ENCODE data around the gene AHR.

The AHR gene

DNA sequence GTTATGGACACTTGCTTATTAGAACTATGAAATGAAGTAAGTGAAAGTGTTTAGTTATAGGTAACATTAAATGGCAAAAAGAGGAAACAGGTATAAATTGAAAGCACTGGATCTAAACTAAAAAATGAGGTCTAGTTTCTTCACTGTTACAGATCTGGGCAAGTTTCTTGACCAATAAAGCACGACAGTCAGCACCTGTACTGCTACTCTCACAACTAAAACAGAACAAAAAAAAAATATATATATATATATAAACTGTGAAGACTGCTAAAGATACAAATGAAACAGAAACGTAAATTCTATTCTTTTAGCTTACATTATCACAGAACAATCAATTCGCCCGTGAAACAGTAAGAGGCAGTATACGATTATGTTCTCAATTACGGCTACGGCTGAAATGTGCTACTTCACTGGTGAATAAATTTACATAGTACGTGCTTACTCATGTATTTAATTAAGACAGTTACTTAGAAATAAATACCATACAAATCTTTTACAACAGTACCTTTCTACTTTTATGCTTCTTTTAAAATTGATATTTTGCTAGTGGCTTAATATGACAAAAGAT lies 4.2 kb downstream of the AHR start:
- TF ChIP-seq, protein P1, sequence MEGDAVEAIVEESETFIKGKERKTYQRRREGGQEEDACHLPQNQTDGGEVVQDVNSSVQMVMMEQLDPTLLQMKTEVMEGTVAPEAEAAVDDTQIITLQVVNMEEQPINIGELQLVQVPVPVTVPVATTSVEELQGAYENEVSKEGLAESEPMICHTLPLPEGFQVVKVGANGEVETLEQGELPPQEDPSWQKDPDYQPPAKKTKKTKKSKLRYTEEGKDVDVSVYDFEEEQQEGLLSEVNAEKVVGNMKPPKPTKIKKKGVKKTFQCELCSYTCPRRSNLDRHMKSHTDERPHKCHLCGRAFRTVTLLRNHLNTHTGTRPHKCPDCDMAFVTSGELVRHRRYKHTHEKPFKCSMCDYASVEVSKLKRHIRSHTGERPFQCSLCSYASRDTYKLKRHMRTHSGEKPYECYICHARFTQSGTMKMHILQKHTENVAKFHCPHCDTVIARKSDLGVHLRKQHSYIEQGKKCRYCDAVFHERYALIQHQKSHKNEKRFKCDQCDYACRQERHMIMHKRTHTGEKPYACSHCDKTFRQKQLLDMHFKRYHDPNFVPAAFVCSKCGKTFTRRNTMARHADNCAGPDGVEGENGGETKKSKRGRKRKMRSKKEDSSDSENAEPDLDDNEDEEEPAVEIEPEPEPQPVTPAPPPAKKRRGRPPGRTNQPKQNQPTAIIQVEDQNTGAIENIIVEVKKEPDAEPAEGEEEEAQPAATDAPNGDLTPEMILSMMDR (IDR thresholded peaks at IDR 0.05; ENCODE audit: insufficient read depth, missing control alignments): no peak
- no peak for DNase-seq (ENCODE audit: insufficient read length, low spot score)
- FAIRE-seq: no peak

DNA sequence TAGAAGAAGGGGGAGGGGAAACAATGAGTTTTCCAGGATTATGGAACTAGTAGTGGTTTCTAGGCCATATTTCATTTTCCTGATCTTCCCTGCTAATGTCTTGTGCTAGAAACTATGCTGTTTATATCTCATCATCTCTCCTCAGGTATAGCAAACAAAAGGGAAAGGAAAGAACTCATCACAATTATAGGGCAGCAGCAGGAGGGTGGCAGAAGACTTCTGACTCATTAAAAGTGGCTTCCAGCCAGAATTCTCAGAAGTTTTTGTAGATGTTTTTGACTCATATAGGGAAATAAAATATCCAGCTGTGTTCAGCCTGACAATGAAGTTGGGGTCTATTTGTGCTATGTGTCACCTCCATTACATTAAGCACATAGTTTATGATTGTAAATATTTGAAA lies 6.5 kb downstream of the AHR start:
- DNase-seq (ENCODE audit: insufficient read length, low spot score): no peak
- no peak for FAIRE-seq
- TF ChIP-seq, protein P1 (IDR thresholded peaks at IDR 0.05; ENCODE audit: insufficient read depth, missing control alignments): no peak

DNA sequence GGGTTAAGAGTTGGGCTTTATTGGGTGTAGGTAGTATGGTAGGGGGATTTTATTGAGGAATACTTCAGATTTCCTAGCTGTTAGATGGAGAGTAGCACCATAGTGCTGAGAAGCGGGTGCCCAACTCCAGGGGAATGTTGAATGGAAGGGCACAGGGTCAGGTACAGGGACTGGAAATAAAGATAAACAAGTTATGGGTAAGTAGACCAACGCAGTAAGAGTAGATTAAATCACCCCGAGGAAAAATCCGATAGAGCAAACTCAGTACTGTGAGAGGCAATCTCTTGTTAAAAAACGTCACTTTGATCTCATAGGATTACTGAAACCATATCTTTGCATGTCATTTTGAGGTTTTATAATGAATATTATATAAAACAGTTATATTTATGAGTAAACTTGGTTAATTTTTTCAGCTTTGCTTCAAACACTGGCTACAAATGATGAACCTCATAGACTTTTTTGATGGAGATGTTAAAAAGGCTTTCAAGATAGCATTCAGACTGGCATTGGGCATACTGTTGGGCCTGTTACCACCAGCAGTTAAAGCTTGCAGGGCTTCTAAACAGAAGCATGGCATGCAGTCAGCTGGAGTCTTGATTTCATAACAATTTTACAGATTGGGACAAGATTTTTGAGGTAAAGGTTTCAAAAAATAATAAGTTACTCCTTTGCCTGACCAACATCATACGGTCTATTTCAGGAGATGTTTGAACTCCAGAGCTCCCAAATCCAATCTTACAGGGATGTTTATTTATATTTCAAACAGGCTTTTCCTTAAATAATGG lies 7.1 kb downstream of the AHR start:
- FAIRE-seq: no peak
- TF ChIP-seq, protein P1 (IDR thresholded peaks at IDR 0.05; ENCODE audit: insufficient read depth, missing control alignments): no peak
- no peak for DNase-seq (ENCODE audit: insufficient read length, low spot score)

DNA sequence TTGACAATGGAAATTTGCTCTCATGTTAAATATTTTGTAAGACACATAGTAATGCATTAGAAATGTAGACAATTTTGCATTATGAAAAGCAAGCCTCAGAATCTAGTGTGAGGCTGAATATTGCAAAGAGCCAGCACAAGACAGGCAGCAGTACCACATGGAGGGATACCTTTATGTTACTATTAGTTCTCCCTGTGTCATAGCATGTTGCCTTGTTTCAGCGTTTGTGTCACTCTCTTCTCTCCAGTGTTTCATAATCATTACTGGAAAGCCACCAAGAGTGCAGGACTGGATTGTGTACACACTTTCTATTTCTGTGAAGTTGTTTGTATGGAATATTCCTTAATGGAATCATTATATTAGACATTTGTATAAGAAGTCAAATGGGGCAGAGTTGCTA lies 8.5 kb downstream of the AHR start:
- TF ChIP-seq, protein P1 (IDR thresholded peaks at IDR 0.05; ENCODE audit: insufficient read depth, missing control alignments): no peak
- FAIRE-seq: no peak
- DNase-seq (ENCODE audit: insufficient read length, low spot score): no peak

DNA sequence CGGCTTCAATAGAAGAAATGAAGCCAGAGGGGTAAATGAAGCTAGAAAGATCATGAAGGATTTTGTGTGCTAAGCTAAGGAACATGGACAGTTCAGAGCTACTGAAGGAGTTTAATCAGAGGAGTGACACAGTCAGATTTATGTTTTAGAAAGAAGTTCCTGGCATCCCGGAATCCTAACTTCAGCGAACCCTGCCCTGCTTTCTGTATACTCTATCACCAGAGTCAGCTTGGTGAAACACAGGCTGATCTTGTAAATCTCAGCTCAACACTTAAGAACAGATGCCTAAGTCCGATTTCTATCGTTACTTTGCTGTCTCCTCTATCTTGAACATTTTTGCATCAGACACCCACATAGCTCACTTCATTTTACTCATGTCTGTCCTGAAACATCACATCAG lies 9.1 kb downstream of the AHR start:
- no peak for DNase-seq (ENCODE audit: insufficient read length, low spot score)
- TF ChIP-seq, protein P1 (IDR thresholded peaks at IDR 0.05; ENCODE audit: insufficient read depth, missing control alignments): no peak
- no peak for FAIRE-seq

DNA sequence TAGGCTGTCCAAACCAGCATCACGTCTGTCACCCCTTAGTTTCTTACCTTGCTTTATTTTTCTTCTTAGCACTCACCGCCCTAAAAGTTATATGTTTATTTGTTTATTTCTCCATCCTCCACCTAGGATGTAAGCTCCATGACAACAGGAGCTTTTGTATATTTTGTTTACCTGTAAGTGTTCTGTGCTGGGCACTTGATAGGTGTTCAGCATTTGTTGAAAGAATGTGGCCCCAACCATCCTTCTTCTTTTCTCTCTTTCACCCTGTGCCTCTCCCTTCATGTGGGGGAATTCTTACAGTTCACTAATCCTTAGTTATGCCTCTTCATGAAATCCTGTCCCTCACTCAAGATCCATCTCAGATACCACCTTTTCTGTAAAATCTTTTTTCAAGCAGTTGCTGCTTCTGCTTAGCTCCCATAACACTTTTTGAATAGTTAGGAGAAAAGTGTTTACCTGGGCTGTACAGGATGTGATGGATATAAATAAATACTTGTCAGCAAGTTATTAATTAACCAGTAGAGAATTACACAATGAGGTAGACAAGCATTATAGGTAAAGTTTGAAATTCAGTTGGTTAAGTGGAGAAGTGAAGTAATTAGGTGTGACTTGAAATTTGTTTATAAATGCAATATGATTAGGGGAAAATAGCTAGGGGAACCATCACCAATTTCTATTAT lies 9.7 kb downstream of the AHR start:
- TF ChIP-seq, protein P1 (IDR thresholded peaks at IDR 0.05; ENCODE audit: insufficient read depth, missing control alignments): no peak
- FAIRE-seq: no peak
- no peak for DNase-seq (ENCODE audit: insufficient read length, low spot score)

DNA sequence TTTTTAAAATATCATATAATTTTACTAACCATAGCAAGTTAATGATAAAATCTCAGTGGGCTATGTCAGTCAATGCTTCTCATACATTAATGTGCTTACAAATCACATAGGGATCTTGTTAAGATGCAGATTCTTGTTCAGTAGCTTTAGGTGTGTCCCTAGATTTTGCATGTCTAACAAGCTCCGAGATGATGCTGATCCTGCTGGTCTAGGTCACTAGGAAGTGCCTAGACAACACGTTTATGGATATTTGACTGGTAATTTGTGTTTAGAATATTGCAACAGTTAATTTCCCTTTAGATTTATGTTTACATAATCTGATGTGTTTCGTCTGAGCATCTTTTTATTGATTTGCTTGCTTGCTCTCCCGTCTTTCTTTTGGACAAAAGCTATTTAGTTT lies 12.7 kb downstream of the AHR start:
- TF ChIP-seq, protein P1 (IDR thresholded peaks at IDR 0.05; ENCODE audit: insufficient read depth, missing control alignments): no peak
- no peak for FAIRE-seq
- DNase-seq (ENCODE audit: insufficient read length, low spot score): no peak

Measured in D721Med (cell line).